CD14-positive monocyte (primary cell): ENCODE data around the gene GPR42. TPM values are rescaled to one million over a fixed set of nuclear protein-coding genes. Genes with fewer than 3 reads are reported as not detected.

Experiments used
- DNase-seq, 3 donors: peaks; one replicate each; pipeline ENCODE4 v3.0.0-alpha.2; 2011 to 2022
- H2AFZ ChIP-seq: 2 replicates; pipeline ENCODE4 v1.6.0; 2012; ENCODE audit warnings: mild to moderate bottlenecking, low read depth, low read length, inconsistent platforms; ENCODE audit not compliant: insufficient read depth, poor library complexity, severe bottlenecking
- H3K27ac ChIP-seq, 2 donors: 1 replicate in 1 of 2; 2 replicates in 1 of 2; pipeline ENCODE4 v1.5.1; 2012 to 2013; ENCODE audit warnings: low read length in 2 of 2, control low read depth in 1 of 2, inconsistent platforms in 1 of 2, low read depth in 1 of 2, mild to moderate bottlenecking in 1 of 2
- H3K27me3 ChIP-seq, 2 donors: one replicate each; pipeline versions ENCODE4 v1.6.0 to v1.6.1; 2011 to 2013; ENCODE audit warnings: low read length in 2 of 2; ENCODE audit not compliant: control insufficient read depth in 2 of 2, insufficient read depth in 2 of 2
- H3K36me3 ChIP-seq, 2 donors: replicated peaks in 1 of 2; 1 replicate in 1 of 2; 2 replicates in 1 of 2; pipeline versions ENCODE4 v1.5.1 to v1.6.1; 2012 to 2013; ENCODE audit warnings: low read length in 2 of 2, control low read depth in 1 of 2, inconsistent platforms in 1 of 2, mild to moderate bottlenecking in 1 of 2; ENCODE audit not compliant: insufficient read depth in 2 of 2, control insufficient read depth in 1 of 2
- H3K4me1 ChIP-seq, 2 donors: 1 replicate in 1 of 2; 2 replicates in 1 of 2; pipeline versions ENCODE4 v1.5.1 to v1.6.1; 2012 to 2013; ENCODE audit warnings: low read length in 2 of 2, control low read depth in 1 of 2, inconsistent platforms in 1 of 2, mild to moderate bottlenecking in 1 of 2, moderate library complexity in 1 of 2; ENCODE audit not compliant: insufficient read depth in 2 of 2, control insufficient read depth in 1 of 2
- H3K4me2 ChIP-seq: replicated peaks from 2 replicates; pipeline ENCODE3; 2012; ENCODE audit warnings: low read length, moderate library complexity, mild to moderate bottlenecking; ENCODE audit not compliant: poor library complexity, severe bottlenecking; ENCODE audit errors: extremely low read depth
- H3K4me3 ChIP-seq, 3 experiments: fragments of 200-600 bp in 1 of 3; sonication (generic) in 1 of 3; replicated peaks in 1 of 3; 1 replicate in 2 of 3; 2 replicates in 1 of 3; pipeline ENCODE4 v1.5.1; 2011 to 2013; ENCODE audit warnings: low read length in 3 of 3, mild to moderate bottlenecking in 3 of 3, control low read depth in 2 of 3, low read depth in 2 of 3, inconsistent platforms in 1 of 3, moderate library complexity in 1 of 3
- H3K79me2 ChIP-seq: 2 replicates; pipeline ENCODE4 v1.6.0; 2012; ENCODE audit warnings: mild to moderate bottlenecking, control low read depth, inconsistent platforms, low read length, moderate library complexity; ENCODE audit not compliant: insufficient read depth
- H3K9ac ChIP-seq: 2 replicates; pipeline ENCODE4 v1.6.0; 2017; ENCODE audit warnings: low read length, mild to moderate bottlenecking; ENCODE audit not compliant: insufficient read depth, poor library complexity, severe bottlenecking
- H3K9me3 ChIP-seq, 2 donors: replicated peaks in 1 of 2; 1 replicate in 1 of 2; 2 replicates in 1 of 2; pipeline versions ENCODE4 v1.5.1 to v1.6.1; 2012 to 2013; ENCODE audit warnings: low read length in 2 of 2, control low read depth in 1 of 2; ENCODE audit not compliant: control insufficient read depth in 1 of 2, insufficient read depth in 1 of 2
- H4K20me1 ChIP-seq: 2 replicates; pipeline ENCODE4 v1.6.0; 2012; ENCODE audit warnings: mild to moderate bottlenecking, low read length, control low read depth, moderate library complexity; ENCODE audit not compliant: insufficient read depth
- H3K27ac Mint-ChIP-seq, 7 donors: one replicate each; pipeline ENCODE4 v1.8.0; 2020; ENCODE audit warnings: mild to moderate bottlenecking in 7 of 7, mixed read lengths in 7 of 7, moderate library complexity in 6 of 7, inconsistent platforms in 2 of 7
- H3K27me3 Mint-ChIP-seq, 3 donors: one replicate each; pipeline ENCODE4 v1.8.0; 2021 to 2022; ENCODE audit warnings: low read depth in 3 of 3, mild to moderate bottlenecking in 3 of 3, mixed read lengths in 3 of 3, moderate library complexity in 3 of 3, inconsistent platforms in 1 of 3
- H3K36me3 Mint-ChIP-seq, 2 donors: one replicate each; pipeline ENCODE4 v1.8.0; 2020; ENCODE audit warnings: mixed read lengths in 2 of 2, inconsistent platforms in 1 of 2, mild to moderate bottlenecking in 1 of 2
- H3K4me1 Mint-ChIP-seq: one replicate; pipeline ENCODE4 v1.8.0; 2020; ENCODE audit warnings: mild to moderate bottlenecking, mixed read lengths
- H3K4me3 Mint-ChIP-seq, 2 donors: one replicate each; pipeline ENCODE4 v1.8.0; 2020; ENCODE audit warnings: mild to moderate bottlenecking in 2 of 2, mixed read lengths in 2 of 2, moderate library complexity in 1 of 2
- H3K9me3 Mint-ChIP-seq, 7 donors: one replicate each; pipeline ENCODE4 v1.8.0; 2020 to 2022; ENCODE audit warnings: mixed read lengths in 7 of 7, mild to moderate bottlenecking in 6 of 7, moderate library complexity in 6 of 7, inconsistent platforms in 2 of 7
- CTCF ChIP-seq: fragments of 200-600 bp; IDR thresholded peaks from one replicate; pipeline ENCODE4 v1.8.0; 2022; ENCODE audit warnings: antibody characterized with exemption, mild to moderate bottlenecking
- WGBS: methylation state at CpG from one replicate; pipeline ENCODE4 v1.1.5; 2013; ENCODE audit warnings: missing lambda C conversion rate; ENCODE audit not compliant: insufficient coverage; 5-methylcytosine and 5-hydroxymethylcytosine counted together
- intact Hi-C, 2 donors: fragments of 100-400 bp; cut with micrococcal nuclease; formaldehyde crosslinking; loops; one replicate each; pipeline versions ENCODE4 v1.15.0 to v1.15.1; 2023
- polyA plus RNA-seq, 3 donors: library from polyadenylated mRNA; depleted of rRNA in 1 of 3; unstranded in 2 of 3; stranded (reverse) in 1 of 3; fragments of 300-500 nt in 2 of 3; fragments of >200 nt in 1 of 3; fragmentation: Illumina TruSeq in 2 of 3; gene quantifications; 1 replicate in 2 of 3; 2 replicates in 1 of 3; pipeline ENCODE4 v1.2.3, GENCODE V29; 2012 to 2021

The GPR42 gene
- polyA plus RNA-seq, 3 donors = 0.17 to 2.9 TPM; not detected in 1

GRCh38 chr19:35341565-35342225 lies 29.2 kb upstream of the GPR42 start:
- Mint-ChIP-seq H3K27me3 (peaks cover 8 to 28% (median 9%) of the 10 kb centered on the region in 3 donors), H3K4me1 (peaks cover 27% of the 10 kb centered on the region), H3K27ac (peak overlapping the region in 3 of 7 donors; percentile 23 to 50 (median 35)), H3K4me3 (no peak overlapping the region), H3K9me3 (peaks cover 0 to 5% (median 0%) of the 10 kb centered on the region in 7 donors), H3K36me3 (peaks cover 4 to 5% of the 10 kb centered on the region in 2 donors)
- no peak overlapping the region for H2AFZ ChIP-seq
- WGBS = 87% methylated on average over 10 of the region's 14 CpGs
- TF ChIP-seq CTCF = no peak
- no peak overlapping the region for H3K27ac ChIP-seq
- H3K9ac ChIP-seq = no peak overlapping the region
- no peaks in the 10 kb centered on the region for H3K9me3 ChIP-seq
- no peak overlapping the region for H3K4me3 ChIP-seq
- no peaks in the 10 kb centered on the region for H3K27me3 ChIP-seq
- DNase-seq = no peak
- peaks cover 17 to 28% of the 10 kb centered on the region in 2 donors for H3K4me1 ChIP-seq
- intact Hi-C loops = loop anchor here in 1 of 2 donors (5.0 to 10.0 kb wide), 2 partner anchors 59 to 147 kb away; partner anchors contain the start of gene HAMP
- no peaks in the 10 kb centered on the region for H4K20me1 ChIP-seq
- H3K36me3 ChIP-seq = no peaks in the 10 kb centered on the region
- H3K79me2 ChIP-seq = no peaks in the 10 kb centered on the region
- no peak overlapping the region for H3K4me2 ChIP-seq

- peaks cover 4 to 8% of the 10 kb centered on the region in 2 donors for H3K36me3 Mint-ChIP-seq
- no peak overlapping the region for H3K4me3 ChIP-seq
- H3K9me3 ChIP-seq = no peaks in the 10 kb centered on the region
- intact Hi-C loops = loop anchor here in 1 of 2 donors (5.0 to 10.0 kb wide), 2 partner anchors 60 to 148 kb away; partner anchors contain the start of gene HAMP
- H3K9ac ChIP-seq = no peak overlapping the region
- no peak for TF ChIP-seq CTCF
- H3K4me2 ChIP-seq = no peak overlapping the region
- H3K4me1 ChIP-seq = peaks cover 25 to 36% of the 10 kb centered on the region in 2 donors
- no peak overlapping the region for H3K27ac ChIP-seq
- DNase-seq = no peak
- H3K4me3 Mint-ChIP-seq = peak overlapping the region in 1 of 2 donors; percentile 33
- H3K27me3 Mint-ChIP-seq = peaks cover 8 to 27% (median 9%) of the 10 kb centered on the region in 3 donors
- peak overlapping the region in 1 of 7 donors; percentile 22 for H3K27ac Mint-ChIP-seq
- no peaks in the 10 kb centered on the region for H3K36me3 ChIP-seq
- H3K9me3 Mint-ChIP-seq = peaks cover 0 to 5% (median 0%) of the 10 kb centered on the region in 7 donors
- peaks cover 30% of the 10 kb centered on the region for H3K4me1 Mint-ChIP-seq
- no peaks in the 10 kb centered on the region for H3K27me3 ChIP-seq
- no peaks in the 10 kb centered on the region for H3K79me2 ChIP-seq
- H4K20me1 ChIP-seq = no peaks in the 10 kb centered on the region
- H2AFZ ChIP-seq = no peak overlapping the region
- WGBS = 97% methylated on average over 5 of the region's 5 CpGs
Measured at GRCh38 chr19:35342430-35342829, 28.4 kb upstream of the GPR42 start.
